Measurements from ENCODE around the gene PIP4K2A. TPM values are rescaled to one million over a fixed set of nuclear protein-coding genes. Genes with fewer than 3 reads are reported as not detected.
A peak's percentile ranks its signal among the peaks of the same experiment; 100 is the strongest.

PIP4K2A gene
- total RNA-seq, 2 donors from 2014 or later, result 42.6 to 58.6 TPM

- no peak for DNase-seq (ENCODE audit: low spot score)
Measured at GRCh38 chr10:22633528-22633927, 80.8 kb downstream of the PIP4K2A start.

GRCh38 chr10:22633106-22633505, 81.3 kb downstream of the PIP4K2A start:
- Histone ChIP-seq H3K27me3 (replicated peaks; ENCODE audit: insufficient read depth) (no peaks in the 10 kb centered on the region), H3K9me3 (no peaks in the 10 kb centered on the region), H3K4me3 (no peak overlapping the region), H3K36me3 (no peaks in the 10 kb centered on the region), H3K4me1 (ENCODE audit: control insufficient read depth in 1 of 2, low read depth in 2 of 2) (peaks cover 14 to 45% of the 10 kb centered on the region in 2 donors), H3K27ac (no peak overlapping the region)
- no peak for DNase-seq (ENCODE audit: low spot score)
- TF ChIP-seq CTCF (IDR thresholded peaks at IDR 0.05), result no peak
- ATAC-seq (ENCODE audit: insufficient number of reproducible peaks, low FRiP score, low read depth), result no peak

More at GRCh38 chr10:22633528-22633927, 80.8 kb downstream of the PIP4K2A start:
- TF ChIP-seq CTCF (IDR thresholded peaks at IDR 0.05), result no peak
- Histone ChIP-seq H3K4me3 (no peak overlapping the region), H3K9me3 (no peaks in the 10 kb centered on the region), H3K36me3 (no peaks in the 10 kb centered on the region), H3K27me3 (replicated peaks; ENCODE audit: insufficient read depth) (no peaks in the 10 kb centered on the region), H3K4me1 (ENCODE audit: control insufficient read depth in 1 of 2, low read depth in 2 of 2) (peaks cover 14 to 42% of the 10 kb centered on the region in 2 donors), H3K27ac (no peak overlapping the region)
- no peak for ATAC-seq (ENCODE audit: insufficient number of reproducible peaks, low FRiP score, low read depth)

GRCh38 chr10:22631646-22632278, 82.6 kb downstream of the PIP4K2A start:
- Histone ChIP-seq H3K27ac (no peak overlapping the region), H3K9me3 (no peaks in the 10 kb centered on the region), H3K36me3 (no peaks in the 10 kb centered on the region), H3K4me3 (no peak overlapping the region), H3K27me3 (replicated peaks; ENCODE audit: insufficient read depth) (no peaks in the 10 kb centered on the region), H3K4me1 (ENCODE audit: control insufficient read depth in 1 of 2, low read depth in 2 of 2) (peaks cover 18 to 45% of the 10 kb centered on the region in 2 donors)
- ATAC-seq (ENCODE audit: insufficient number of reproducible peaks, low FRiP score, low read depth), result no peak
- DNase-seq (ENCODE audit: low spot score), result no peak
- no peak for TF ChIP-seq CTCF (IDR thresholded peaks at IDR 0.05)

GRCh38 chr10:22631185-22631584, 83.2 kb downstream of the PIP4K2A start:
- Histone ChIP-seq H3K4me1 (ENCODE audit: control insufficient read depth in 1 of 2, low read depth in 2 of 2) (peaks cover 23 to 51% of the 10 kb centered on the region in 2 donors), H3K27me3 (replicated peaks; ENCODE audit: insufficient read depth) (no peaks in the 10 kb centered on the region), H3K9me3 (no peaks in the 10 kb centered on the region), H3K4me3 (no peak overlapping the region), H3K36me3 (no peaks in the 10 kb centered on the region), H3K27ac (no peak overlapping the region)
- TF ChIP-seq CTCF (IDR thresholded peaks at IDR 0.05), result no peak
- no peak for DNase-seq (ENCODE audit: low spot score)
- ATAC-seq (ENCODE audit: insufficient number of reproducible peaks, low FRiP score, low read depth), result no peak

- H3K36me3 ChIP-seq, result no peaks in the 10 kb centered on the region
- TF ChIP-seq CTCF (IDR thresholded peaks at IDR 0.05), result no peak
- peaks cover 23 to 58% of the 10 kb centered on the region in 2 donors for H3K4me1 ChIP-seq (ENCODE audit: control insufficient read depth in 1 of 2, low read depth in 2 of 2)
- no peaks in the 10 kb centered on the region for H3K27me3 ChIP-seq (replicated peaks; ENCODE audit: insufficient read depth)
- H3K9me3 ChIP-seq, result no peaks in the 10 kb centered on the region
- H3K4me3 ChIP-seq, result no peak overlapping the region
- ATAC-seq (ENCODE audit: insufficient number of reproducible peaks, low FRiP score, low read depth) (no peak), DNase-seq (ENCODE audit: low spot score) (no peak)
- H3K27ac ChIP-seq, result peak overlapping the region in 1 of 2 donors; percentile 25
Measured at GRCh38 chr10:22630234-22631174, 83.9 kb downstream of the PIP4K2A start.
